RPMI8226 (cell line): ENCODE results near the gene SCNN1A.
A peak's percentile ranks its signal among the peaks of the same experiment; 100 is the strongest.

ENCODE experiments used
- DNase-seq: peaks from one replicate; pipeline ENCODE4 v3.0.0-alpha.2; 2015

Gene SCNN1A

DNA sequence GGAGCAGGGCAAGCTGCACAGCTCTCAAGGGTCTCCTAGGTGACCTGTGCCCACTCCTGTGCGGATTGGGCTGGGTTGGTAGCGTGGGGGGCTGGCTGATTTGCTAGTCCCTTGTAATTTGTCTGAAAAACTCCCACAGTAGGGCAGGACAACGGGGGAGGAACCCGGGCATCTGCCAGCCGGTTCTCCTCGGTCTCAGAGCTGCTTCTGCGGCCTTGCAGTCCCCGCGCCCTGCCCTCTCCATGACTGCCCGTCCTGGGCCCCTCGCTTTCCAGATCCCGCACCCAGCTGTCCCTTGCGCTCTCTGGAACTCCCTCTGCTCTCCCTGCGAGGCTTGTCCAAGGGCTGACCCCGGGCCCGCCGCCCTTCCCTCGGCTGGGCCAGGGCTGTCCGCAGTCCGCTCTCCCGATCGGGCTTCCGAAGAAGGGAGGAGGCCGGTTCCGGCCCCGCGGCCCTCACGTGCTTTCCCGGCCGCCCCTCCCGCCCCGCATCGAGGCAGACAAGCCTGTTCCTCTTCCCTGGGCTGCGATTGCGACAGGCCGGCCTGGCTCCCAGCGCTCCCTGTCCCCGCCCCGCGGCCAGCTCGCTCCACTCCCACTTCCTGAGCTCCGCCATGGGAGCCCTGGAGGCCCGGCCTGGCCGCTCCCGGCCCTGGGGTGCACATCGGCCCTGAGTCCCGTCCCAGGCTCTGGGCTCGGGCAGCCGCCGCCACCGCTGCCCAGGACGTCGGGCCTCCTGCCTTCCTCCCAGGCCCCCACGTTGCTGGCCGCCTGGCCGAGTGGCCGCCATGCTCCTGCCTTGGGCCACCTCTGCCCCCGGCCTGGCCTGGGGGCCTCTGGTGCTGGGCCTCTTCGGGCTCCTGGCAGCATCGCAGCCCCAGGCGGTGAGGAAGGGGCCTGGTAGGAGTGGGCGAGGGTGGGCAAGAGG lies 8.5 kb upstream of the SCNN1A start, which contains the start of gene LTBR:
Gene LTBR, plus strand, starts transcription at position 591 of the 927 bp plus-strand sequence. Its CDS starts 197 bp downstream, at position 788.
- no peak for DNase-seq

- no peak for DNase-seq
Observed at GRCh38 chr12:6382982-6383381, 7.6 kb upstream of the SCNN1A start.

- no peak for DNase-seq
Observed at GRCh38 chr12:6382371-6382770, 7.0 kb upstream of the SCNN1A start.

- DNase-seq, result no peak
Observed at GRCh38 chr12:6380141-6381121, 5.1 kb upstream of the SCNN1A start.

- no peak for DNase-seq
Observed at GRCh38 chr12:6378709-6379472, 3.5 kb upstream of the SCNN1A start.

- DNase-seq, result no peak
Observed at GRCh38 chr12:6377667-6377994, 2.3 kb upstream of the SCNN1A start.

- DNase-seq, result no peak
Observed at GRCh38 chr12:6376870-6377666, 1.7 kb upstream of the SCNN1A start.

DNA sequence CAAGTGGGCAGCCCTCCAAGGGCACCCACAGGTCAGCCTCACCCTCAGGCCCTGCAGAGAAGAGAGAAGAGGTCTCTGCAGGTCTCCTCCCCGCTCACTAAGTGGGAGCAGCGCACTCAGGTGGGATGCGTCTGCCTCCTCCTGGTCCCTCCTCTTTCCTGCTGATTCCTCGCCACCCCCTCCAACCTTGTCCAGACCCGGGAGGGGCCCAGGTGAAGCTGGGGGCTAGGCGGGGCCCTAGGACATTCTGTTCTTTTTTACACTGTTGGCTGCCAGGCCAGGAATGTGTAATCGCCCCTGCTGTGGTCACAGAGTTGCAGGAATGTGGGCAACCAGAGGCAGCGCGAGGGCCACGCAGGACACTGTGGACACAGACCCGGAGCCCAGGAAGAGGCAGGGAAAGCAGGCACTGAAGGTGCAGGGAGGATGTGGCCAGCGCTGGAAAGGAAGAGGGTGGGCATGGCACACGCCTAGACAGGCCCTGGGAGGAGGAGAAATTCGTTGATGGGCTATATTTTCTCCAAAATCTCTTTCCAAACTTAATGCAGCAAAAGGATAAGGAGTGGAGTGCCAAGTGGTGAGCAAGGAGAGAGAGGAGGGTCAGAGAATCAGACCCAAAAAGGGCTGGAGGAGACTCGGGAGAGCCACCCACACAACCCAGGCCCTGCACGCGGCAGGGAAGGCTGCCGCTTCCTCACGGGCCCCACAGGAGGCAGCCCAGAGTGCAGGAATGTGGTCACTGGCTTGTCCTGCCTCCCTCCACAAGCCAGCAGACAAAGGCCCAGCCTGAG lies 911 bp upstream of the SCNN1A start:
- DNase-seq, result no peak

DNA sequence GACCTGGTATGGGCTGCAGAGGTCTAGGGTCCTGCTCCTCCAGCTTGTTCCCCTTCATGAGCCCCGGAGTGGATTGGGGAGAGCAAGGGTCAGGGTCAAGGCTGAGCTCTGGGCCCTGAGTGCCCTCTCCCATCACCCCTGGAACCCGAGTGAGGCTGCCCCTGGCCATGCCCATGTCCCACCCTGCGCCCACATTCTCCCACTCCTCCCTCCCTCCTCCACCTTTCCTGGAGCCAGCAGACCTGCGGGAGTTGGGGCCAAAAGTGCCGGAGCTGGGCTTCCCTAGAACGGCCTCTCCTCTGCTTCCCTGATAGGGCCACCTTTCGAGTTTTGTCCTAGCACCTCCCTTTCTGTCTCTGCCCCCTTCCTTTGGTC lies 590 bp downstream of the SCNN1A start:
- no peak for DNase-seq

GRCh38 chr12:6374028-6374785 lies 1.2 kb downstream of the SCNN1A start:
- no peak for DNase-seq

GRCh38 chr12:6373022-6373787 lies 2.2 kb downstream of the SCNN1A start:
- DNase-seq, result no peak

GRCh38 chr12:6372403-6373003 lies 2.9 kb downstream of the SCNN1A start:
- DNase-seq, result peak; percentile 57

DNA sequence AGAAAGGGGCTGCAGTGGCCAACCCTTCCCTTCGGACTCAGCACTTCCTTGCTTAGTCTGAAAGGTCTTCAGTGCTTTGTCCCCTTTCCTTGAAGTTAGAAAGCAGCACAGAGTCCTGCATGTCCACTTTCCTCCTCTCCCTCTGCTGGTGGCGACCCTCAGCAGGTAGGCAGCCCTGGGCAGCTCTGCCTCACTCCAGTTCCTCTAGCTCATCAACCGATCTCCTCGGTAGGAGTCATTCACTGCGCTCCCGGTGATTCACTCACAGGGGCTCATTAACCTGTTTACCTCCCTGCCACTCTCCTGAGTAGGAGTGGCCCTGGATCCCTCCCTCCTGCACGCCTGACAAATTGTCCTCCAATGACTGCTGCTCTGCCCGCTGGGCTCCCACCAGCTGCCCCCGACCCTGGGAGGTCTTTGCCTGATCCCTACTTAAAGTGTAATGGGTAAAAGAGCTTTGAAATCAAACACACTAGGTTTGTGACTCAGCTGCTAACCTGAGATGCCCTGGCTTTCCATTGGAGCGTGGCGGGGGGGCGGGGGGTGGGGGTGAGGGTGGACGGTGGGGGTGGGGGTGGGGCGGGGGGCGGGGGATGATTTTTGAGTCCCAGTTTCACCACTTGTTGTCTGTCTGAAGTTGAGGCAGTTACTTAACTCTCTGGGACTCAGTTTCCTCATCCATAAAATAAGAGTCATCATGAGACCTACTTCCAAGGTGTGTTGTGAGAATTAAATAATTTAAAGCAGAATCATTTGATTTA lies 4.2 kb downstream of the SCNN1A start:
- DNase-seq, result no peak

DNA sequence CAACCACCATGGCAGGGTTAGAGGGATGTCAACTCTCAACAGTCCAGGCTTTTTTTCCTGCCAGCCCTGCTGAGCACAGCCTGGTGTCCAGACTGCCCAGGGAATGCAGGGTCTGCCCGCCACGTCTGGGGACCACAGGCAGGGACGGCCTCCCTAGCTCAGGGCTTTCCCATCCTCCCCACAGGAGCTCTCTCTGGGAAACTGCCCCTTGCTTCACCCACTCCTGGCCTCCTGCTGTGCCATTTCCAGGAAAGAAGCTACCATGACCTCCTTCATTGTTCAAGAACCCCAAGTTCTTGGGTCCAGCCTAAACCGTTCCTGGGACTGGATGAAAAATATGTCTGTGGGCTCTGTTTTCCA lies 4.8 kb downstream of the SCNN1A start:
- no peak for DNase-seq

DNA sequence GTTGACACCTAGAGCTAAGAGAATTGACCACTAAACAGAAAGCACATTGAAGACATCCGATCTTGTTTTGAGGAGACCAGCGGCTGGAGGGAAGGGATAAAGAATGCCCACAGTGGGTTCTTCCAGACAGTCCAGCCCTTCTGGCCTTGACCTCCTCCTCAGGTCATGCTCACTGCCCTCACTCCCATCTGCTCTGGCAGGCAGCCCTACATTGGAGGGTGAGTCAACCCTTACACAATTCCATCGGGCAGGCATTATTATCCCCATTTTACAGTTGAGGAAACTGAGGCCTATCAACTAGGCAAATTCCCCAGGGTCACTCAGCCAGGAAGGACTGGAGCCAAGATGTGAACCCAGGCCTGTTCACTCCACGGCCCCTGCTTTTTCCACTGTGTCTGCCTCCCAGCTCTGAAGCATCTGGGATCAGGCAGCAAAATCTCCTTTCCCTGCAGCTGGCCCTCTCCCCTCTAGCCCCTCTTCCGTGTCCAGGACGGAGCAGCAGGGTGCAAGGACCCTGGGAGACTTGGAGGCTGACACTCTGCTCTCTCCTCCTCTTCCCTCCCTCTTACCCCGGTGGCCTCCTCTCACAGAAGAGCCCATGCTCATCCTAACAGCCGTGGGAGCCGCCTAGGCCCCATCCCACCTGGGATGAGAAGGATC lies 5.3 kb downstream of the SCNN1A start:
- no peak for DNase-seq

DNA sequence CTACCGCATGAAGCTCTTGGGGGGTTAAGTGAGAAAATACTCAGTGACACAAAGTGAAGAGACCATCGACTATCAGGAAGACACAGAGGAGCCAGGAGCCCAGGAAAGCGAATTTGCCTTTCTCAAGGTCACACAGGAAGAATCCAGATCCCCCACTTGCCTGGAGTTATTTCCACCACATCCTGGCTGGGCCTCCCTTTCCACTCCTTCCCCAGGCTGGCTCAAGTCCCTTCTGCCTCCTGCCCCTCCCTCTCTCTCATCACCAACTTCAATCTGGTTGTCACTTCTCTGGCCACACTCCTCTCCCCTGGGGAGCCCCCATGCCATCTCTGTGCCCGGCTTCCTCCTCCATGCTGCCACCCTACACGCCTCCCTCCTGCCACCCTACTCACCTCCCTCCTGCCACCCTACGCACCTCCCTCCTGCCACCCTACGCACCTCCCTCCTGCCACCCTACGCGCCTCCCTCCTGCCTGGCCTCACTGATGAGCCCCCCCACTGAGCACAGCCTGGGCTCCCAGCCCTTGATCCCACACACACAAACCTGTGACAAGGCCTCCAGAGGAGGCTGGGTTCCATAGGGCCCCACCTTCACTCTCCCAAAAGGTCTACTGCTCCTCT lies 6.3 kb downstream of the SCNN1A start:
- DNase-seq, result no peak
